ENCODE data around the gene CERS5. TPM values are rescaled to one million over a fixed set of nuclear protein-coding genes. Genes with fewer than 3 reads are reported as not detected.

Gene CERS5
- total RNA-seq, 4 donors from 2014 or later: 15.2 to 84.2 (median 23.2) TPM

DNA sequence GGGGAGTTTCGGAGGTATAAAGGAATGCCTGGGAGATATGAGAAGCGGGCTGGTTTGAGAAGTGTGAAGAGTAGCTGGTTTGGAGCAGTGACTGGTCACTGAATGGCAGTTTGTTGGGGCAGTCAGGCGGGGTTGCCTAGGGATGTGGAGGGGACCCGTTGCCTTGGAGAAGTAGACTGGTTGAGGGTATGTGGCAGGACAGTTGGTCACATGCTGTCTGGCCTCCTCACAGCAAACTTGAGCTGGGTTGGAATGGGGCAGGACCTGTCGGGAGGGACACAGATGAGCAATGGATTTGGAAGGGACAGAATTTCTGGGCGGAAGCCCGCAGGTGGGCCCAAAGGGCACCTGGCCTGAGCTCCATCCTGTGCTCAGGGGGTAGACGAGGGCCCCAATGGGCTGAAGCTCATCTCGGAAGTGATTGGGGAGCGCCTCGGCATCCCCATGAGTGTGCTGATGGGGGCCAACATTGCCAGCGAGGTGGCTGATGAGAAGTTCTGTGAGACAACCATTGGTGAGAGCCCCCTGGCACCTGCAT, 61.2 kb downstream of the CERS5 start:
- Histone ChIP-seq H3K4me3 (peak overlapping the region in 2 of 4 donors; percentile 54 to 56), H3K4me1 (peaks cover 4 to 56% (median 18%) of the 10 kb centered on the region in 4 donors), H3K27ac (peak overlapping the region in 3 of 4 donors; percentile 59 to 85 (median 71)), H3K36me3 (no peaks in the 10 kb centered on the region), H3K9me3 (no peaks in the 10 kb centered on the region), H3K27me3 (no peaks in the 10 kb centered on the region)
- TF ChIP-seq, protein P1, sequence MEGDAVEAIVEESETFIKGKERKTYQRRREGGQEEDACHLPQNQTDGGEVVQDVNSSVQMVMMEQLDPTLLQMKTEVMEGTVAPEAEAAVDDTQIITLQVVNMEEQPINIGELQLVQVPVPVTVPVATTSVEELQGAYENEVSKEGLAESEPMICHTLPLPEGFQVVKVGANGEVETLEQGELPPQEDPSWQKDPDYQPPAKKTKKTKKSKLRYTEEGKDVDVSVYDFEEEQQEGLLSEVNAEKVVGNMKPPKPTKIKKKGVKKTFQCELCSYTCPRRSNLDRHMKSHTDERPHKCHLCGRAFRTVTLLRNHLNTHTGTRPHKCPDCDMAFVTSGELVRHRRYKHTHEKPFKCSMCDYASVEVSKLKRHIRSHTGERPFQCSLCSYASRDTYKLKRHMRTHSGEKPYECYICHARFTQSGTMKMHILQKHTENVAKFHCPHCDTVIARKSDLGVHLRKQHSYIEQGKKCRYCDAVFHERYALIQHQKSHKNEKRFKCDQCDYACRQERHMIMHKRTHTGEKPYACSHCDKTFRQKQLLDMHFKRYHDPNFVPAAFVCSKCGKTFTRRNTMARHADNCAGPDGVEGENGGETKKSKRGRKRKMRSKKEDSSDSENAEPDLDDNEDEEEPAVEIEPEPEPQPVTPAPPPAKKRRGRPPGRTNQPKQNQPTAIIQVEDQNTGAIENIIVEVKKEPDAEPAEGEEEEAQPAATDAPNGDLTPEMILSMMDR (IDR thresholded peaks at IDR 0.05): no peak
- TF ChIP-seq POLR2A (IDR thresholded peaks at IDR 0.05): no peak
- DNase-seq: no peak

DNA sequence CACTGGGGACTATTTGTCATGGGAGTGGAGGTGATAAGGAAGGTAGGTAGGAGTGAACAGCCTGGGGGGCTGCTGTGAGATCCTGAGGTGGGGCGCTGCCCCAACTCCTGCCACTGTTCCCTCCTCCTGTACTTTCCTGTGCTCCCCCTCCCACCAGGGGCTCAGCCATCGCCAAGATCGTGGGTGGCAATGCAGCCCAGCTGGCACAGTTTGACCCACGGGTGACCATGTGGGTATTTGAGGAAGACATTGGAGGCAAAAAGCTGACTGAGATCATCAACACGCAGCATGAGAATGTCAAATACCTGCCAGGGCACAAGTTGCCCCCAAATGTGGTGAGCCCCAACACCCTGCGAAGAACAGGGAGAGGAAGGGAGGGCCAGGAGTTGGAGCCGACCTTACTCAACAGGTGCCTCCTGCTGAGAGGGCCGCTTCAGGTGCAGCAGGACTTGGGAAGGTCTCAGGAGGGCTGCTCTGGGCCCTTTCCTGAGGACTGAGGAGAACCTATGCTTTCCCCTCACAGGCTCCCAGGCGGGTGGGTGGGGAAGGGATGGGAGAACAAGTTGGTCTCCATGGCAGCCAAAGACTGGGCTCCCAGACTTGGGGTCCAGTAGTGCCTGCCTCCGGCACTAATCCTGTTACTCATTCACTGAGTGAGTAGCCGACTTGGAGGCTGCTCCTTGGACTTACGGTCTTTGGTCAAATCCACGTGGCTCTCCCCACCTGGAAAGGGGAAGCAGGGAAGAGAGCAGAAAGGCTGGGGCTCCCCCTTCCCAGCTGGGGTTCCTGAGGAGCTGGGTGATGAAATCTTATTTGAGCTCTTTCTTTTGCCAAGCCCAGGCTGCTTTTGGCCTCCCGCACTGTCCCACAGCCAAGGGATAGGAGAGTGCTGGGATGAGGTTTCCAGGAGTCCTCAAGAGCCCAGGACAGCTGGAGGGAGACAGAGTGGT, 62.5 kb downstream of the CERS5 start:
- Histone ChIP-seq H3K27ac (peak overlapping the region in 3 of 4 donors; percentile 61 to 85 (median 71)), H3K4me1 (peaks cover 4 to 43% (median 6%) of the 10 kb centered on the region in 4 donors), H3K36me3 (peaks cover 0 to 8% (median 0%) of the 10 kb centered on the region in 3 donors), H3K9me3 (no peaks in the 10 kb centered on the region), H3K4me3 (peak overlapping the region in 3 of 4 donors; percentile 11 to 56 (median 54)), H3K27me3 (no peaks in the 10 kb centered on the region)
- TF ChIP-seq POLR2A (IDR thresholded peaks at IDR 0.05): peak; percentile 33 to 86
- TF ChIP-seq, protein P1 (IDR thresholded peaks at IDR 0.05): no peak
- peak in 2 of 3 donors; percentile 74 to 84 for DNase-seq

DNA sequence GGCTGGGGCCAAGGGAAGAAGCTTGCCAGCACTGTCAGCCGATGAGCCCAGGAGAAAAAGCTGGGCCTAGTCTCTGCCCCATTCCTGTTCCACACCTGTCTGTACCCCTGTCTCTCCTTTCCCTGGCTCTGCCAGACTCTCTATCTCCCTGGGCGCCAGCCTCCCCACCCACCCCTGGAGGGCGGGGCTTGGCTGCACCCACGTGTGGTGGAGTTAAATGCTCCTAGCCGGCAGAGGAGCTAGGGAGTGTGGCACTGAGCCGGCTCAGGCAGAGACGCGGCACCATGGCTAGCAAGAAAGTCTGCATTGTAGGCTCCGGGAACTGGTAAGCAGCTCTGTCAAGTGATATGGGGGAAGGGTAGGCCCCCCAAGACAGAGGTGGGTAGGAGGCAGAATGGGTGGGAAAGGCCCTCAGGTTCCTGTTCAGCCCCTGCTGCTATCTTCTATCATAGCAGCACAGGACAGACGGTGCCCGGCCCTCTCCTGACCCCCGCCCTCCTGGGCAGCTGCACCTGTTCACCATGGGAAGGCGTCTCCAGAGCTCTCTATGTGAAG, 63.3 kb downstream of the CERS5 start, which contains the start of gene GPD1:
Gene GPD1 (plus strand): TSS at position 242 of the 555 bp plus-strand sequence. CDS start 43 bp downstream, at position 285.
- peak within 1 kb of the TSS in 3 of 4 donors; percentile 11 to 56 (median 54) for H3K4me3 ChIP-seq
- peaks cover 0 to 17% (median 0%) of the 10 kb centered on the region in 3 donors for H3K36me3 ChIP-seq
- peak within 1 kb of the TSS in 3 of 4 donors; percentile 61 to 85 (median 71) for H3K27ac ChIP-seq
- H3K27me3 ChIP-seq: no peaks in the 10 kb centered on the region
- DNase-seq: peak in 2 of 3 donors; percentile 86 to 92
- H3K9me3 ChIP-seq: no peaks in the 10 kb centered on the region
- TF ChIP-seq, protein P1 (IDR thresholded peaks at IDR 0.05): peak in 2 of 6 experiments; percentile 23 to 30
- peak; percentile 96 to 97 for TF ChIP-seq POLR2A (IDR thresholded peaks at IDR 0.05)
- peaks cover 0 to 35% (median 2%) of the 10 kb centered on the region in 4 donors for H3K4me1 ChIP-seq

DNA sequence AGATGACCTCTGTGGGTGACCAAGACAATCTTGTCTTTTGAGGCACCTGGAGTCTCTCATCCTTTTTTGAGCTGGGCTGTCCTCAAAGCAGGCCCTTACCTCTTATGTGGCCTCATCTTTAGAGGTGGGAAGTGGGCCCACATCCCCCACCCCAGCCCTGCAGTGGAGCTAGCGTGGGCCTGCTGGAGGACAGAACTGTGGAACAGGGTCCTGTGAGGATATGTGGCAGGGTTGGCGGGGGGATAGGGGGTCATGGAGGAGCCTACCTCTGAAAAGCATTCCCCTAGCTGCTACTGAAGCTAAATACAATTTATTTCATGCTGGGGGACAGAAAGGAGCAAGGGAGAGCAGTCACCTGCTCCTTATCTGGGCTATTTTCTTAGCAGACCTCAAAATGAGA, 63.8 kb downstream of the CERS5 start:
- no peaks in the 10 kb centered on the region for H3K27me3 ChIP-seq
- TF ChIP-seq, protein P1 (IDR thresholded peaks at IDR 0.05): no peak
- TF ChIP-seq POLR2A (IDR thresholded peaks at IDR 0.05): no peak
- H3K4me1 ChIP-seq: peaks cover 0 to 33% (median 2%) of the 10 kb centered on the region in 4 donors
- no peaks in the 10 kb centered on the region for H3K9me3 ChIP-seq
- H3K27ac ChIP-seq: peak overlapping the region in 2 of 4 donors; percentile 71 to 85
- DNase-seq: no peak
- peaks cover 0 to 21% (median 0%) of the 10 kb centered on the region in 3 donors for H3K36me3 ChIP-seq
- H3K4me3 ChIP-seq: peak overlapping the region in 2 of 4 donors; percentile 54 to 56

DNA sequence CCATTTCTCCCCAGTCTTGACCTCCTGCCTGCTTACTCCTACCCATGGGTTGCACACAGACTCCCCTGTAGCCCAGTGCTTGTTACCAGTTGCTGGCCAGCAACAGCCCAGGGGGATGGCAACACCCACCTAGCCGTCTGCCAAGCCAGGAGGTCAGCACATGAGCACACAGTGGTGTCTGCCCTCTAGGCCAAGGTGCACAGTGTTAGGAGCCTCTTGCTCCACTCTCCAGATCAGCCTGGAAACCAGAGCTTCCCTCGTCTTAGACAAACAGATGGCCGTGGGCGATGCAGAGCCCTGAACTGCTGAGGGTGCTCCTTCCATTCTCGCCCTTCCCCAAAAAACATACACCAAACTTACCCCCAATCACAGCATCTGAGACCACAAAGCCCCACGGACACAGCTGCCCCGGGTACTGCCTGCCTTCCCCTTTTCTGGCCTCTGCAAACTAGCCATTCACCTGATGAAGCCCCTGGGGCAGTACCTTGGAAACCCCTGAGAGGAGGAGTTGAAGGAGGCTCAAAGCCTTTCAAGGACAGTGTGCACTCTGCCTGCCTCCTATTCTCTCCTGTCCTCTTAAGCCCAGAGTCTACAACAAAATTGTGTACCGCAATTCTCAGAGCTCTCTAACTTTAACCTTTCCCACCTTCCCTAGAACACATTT, 64.4 kb downstream of the CERS5 start:
- Histone ChIP-seq H3K4me1 (peaks cover 0 to 33% (median 2%) of the 10 kb centered on the region in 4 donors), H3K27ac (peak overlapping the region in 1 of 4 donors; percentile 85), H3K36me3 (peaks cover 0 to 27% (median 0%) of the 10 kb centered on the region in 3 donors), H3K27me3 (no peaks in the 10 kb centered on the region), H3K4me3 (no peak overlapping the region), H3K9me3 (no peaks in the 10 kb centered on the region)
- peak in 1 of 3 donors; percentile 51 for DNase-seq
- no peak for TF ChIP-seq POLR2A (IDR thresholded peaks at IDR 0.05)
